HG03571 (cell line): ENCODE results near the gene CLNS1A.
"Not testable (repeated sequence)": the region's sequence is repeated elsewhere in the genome, so short reads cannot be mapped to it uniquely, and the experiment has no call there.

Experiments used
- ATAC-seq: cut with Tn5 transposase; IDR thresholded peaks from one replicate; pipeline ENCODE4 v1.9.1; 2021; ENCODE audit not compliant: unreplicated experiment

Gene CLNS1A

GRCh38 chr11:77637345-77638165, at the start of gene CLNS1A:
CLNS1A (minus strand) TSS chr11:77637794; CDS start chr11:77637714, 80 bp downstream.
- peak; percentile 91 for ATAC-seq

GRCh38 chr11:77687088-77687487, 49.5 kb upstream of the CLNS1A start:
- no peak for ATAC-seq

GRCh38 chr11:77677138-77677537, 39.5 kb upstream of the CLNS1A start:
- ATAC-seq: no peak

- no peak for ATAC-seq
Observed at GRCh38 chr11:77672264-77672663, 34.7 kb upstream of the CLNS1A start.

- no peak for ATAC-seq
Observed at GRCh38 chr11:77669848-77670511, 32.4 kb upstream of the CLNS1A start.

GRCh38 chr11:77668760-77669159, 31.2 kb upstream of the CLNS1A start:
- ATAC-seq: no peak

GRCh38 chr11:77665240-77665965, 27.8 kb upstream of the CLNS1A start:
- no peak for ATAC-seq

GRCh38 chr11:77661670-77662069, 24.1 kb upstream of the CLNS1A start:
- no peak for ATAC-seq

- ATAC-seq: no peak
Observed at GRCh38 chr11:77660947-77661346, 23.4 kb upstream of the CLNS1A start.

- ATAC-seq: no peak
Observed at GRCh38 chr11:77658213-77659013, 20.8 kb upstream of the CLNS1A start.

- no peak for ATAC-seq
Observed at GRCh38 chr11:77656362-77656761, 18.8 kb upstream of the CLNS1A start.

GRCh38 chr11:77654770-77655434, 17.3 kb upstream of the CLNS1A start:
- no peak for ATAC-seq

- ATAC-seq: no peak
Observed at GRCh38 chr11:77650123-77650522, 12.5 kb upstream of the CLNS1A start.

GRCh38 chr11:77647654-77648305, 10.2 kb upstream of the CLNS1A start:
- no peak for ATAC-seq

GRCh38 chr11:77644887-77645286, 7.3 kb upstream of the CLNS1A start:
- no peak for ATAC-seq

GRCh38 chr11:77642228-77642627, 4.6 kb upstream of the CLNS1A start:
- ATAC-seq: no peak

- ATAC-seq: no peak
Observed at GRCh38 chr11:77636731-77637344, 756 bp downstream of the CLNS1A start.

GRCh38 chr11:77633926-77634325, 3.7 kb downstream of the CLNS1A start:
- ATAC-seq: not testable (repeated sequence)

GRCh38 chr11:77630157-77630710, 7.4 kb downstream of the CLNS1A start:
- no peak for ATAC-seq
